ENCODE results near the gene ZBTB9.

Gene ZBTB9

GRCh38 chr6:33418690-33419291 is 35.6 kb upstream of the ZBTB9 start:
- no peak for DNase-seq

DNA sequence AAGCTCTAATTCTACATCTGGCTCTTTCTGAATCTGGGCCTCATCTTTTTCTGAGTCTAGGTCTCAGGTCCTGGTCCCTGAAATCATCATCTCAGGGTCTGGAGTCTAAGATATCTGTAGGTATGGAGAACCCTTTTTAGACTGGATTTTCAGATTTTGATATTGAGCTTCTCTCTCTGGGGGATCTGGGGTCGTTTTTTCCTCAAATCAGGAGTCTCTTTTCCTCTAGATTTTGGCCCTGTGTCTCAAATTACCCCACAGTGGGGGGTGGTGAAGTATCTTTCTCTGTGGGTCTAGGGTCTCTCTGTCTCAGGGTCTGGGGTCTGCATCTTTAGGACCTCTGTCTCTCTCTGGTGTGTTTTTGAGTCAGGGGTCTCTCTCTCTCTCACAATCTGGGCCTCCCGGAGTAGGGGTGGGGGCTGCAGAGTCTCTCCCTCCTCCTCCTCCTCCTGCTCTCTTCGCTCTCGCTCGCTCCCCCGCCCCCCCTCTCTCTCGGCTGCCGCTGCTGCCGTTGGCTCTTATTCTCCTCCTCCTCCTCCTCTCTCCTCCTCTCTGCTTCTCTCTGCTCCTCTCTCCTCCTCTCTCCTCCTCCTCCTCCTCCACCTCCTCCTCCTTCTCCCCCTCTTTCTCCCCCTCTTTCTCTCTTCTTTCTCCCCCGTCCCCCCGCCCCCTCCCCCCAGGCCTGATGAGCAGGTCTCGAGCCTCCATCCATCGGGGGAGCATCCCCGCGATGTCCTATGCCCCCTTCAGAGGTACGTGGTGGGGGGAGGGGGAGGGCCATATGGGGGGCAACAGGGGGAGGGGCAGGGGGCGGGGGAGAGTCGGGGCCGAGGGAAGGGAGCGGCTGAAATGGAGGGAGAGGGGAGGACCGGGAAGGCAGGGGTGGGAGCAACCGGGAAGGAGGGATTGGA is 34.5 kb upstream of the ZBTB9 start, which contains the start of gene SYNGAP1:
Gene SYNGAP1, plus strand, starts transcription at position 486 of the 911 bp plus-strand sequence. Its CDS starts 200 bp downstream, at position 686.
- DNase-seq, result peak; percentile 48

GRCh38 chr6:33420491-33421343 is 33.7 kb upstream of the ZBTB9 start:
- DNase-seq, result no peak

DNA sequence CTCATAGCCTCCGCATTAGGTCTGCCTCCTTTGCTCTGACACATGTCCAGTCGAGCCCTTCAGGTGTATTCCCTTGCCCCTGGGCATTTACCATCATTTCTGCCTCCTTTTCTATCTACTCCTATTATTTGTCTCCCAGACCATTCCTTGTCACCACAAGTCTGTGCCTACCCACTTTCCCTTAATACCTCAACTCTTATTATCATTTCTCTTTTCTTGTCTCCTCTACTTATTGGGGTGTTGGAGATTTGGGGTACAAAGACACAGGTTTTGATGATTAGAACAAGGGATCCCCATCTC is 33.1 kb upstream of the ZBTB9 start:
- no peak for DNase-seq

DNA sequence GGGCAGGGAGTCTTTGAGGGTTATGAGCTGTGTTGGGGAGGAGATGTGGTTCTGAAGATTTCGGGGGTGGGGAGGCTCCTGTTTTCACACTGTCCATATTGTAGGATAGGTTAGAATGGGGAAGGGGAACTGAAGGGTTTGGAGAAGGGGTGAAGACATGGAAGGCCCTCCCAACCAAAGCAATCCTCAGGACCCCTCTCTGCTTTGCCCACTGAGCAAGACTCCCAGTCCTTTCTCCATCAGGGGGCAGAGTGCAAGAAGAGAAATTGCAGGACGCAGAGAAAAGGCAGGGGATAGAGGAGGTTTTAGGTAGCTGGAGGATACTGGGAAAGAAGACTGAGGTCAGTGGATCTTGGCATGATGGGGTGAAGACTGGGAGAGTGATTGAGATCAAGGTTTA is 30.6 kb upstream of the ZBTB9 start:
- DNase-seq, result no peak

GRCh38 chr6:33424855-33425667 is 29.3 kb upstream of the ZBTB9 start:
- DNase-seq, result no peak

DNA sequence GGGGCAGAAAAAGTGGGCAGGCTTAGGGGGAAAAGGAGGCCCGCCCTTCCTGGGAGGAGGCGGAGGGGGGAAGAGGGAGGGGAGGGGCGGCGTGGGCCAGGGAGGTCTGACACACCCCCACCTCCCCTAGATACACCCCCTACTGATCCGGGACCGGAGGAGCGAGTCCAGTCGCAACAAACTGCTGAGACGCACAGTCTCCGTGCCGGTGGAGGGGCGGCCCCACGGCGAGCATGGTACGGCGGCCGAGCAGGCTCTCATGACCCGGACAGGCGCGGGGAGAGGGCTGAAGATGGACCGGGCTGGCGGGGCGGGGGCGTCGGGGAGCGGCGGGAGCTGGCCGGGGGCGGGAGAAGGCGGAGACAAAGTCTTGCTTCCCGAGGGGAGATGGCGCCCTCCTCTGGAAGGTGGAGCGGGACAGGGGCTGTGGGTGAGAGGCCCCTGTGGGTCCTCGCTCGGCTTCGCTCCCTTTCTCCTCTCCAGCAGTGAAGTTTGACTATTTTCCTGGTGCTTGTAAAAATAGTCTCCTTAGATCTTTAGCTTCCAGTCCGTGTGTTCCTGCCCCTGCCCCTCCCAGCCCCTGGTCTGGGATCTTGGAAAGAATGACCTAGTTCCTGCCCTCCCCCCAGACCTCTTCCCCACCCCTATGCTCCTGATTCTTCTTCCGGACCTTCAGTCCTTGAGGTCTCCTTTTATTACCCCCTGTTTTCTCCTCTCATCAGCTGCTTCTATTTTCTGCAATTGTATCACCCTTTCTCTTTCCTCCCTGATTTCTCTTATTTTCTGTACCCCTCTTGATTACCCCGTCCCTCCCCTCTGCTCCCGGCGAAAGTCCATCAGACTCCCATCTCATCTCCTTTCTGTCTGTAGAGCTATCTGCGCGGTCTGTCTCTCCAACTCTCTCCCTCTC is 28.5 kb upstream of the ZBTB9 start:
- peak; percentile 84 for DNase-seq

DNA sequence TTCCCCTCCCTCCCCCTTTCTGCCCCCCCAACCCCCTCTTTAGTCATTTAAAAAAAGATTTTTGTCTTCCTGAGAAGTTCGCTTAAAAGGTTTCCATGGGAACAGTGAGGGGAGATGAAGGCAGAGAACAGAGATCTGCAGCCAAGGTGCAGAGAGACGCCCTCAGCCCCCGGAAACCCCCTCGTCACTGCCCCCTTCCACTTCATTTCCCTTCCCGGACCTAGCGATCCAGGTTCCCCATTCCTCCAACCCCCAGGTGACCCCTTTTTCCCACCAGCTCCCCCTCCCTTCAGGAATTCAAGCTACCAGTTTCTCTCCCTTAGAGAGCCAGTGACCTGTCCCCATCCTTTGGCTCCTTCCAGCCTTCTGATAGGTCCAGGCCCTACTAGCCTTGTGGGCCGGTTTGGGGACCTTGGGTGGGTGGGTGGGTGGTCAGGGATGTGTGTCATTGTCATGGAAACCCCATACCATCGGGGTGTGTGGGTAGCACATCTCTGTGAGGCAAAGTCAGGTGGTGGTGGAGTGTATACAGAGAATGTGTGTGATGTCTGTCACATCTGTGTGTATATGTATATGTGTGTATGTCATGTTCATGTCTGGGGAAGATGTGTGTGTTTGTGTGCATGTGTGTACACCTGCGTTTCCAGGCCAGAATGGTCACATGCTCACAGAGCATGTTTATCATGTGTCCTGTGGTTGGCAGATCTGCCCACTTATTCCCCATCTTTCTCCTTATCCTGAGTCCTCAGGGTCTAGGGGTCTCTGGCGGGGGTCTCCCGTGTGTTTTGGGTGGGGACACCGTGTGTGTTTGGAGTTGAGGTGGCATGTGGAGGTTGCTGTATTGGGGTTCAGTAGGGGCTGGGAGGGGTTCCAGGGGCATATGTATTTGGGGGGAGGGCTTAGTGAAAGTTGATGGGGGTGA is 27.5 kb upstream of the ZBTB9 start:
- no peak for DNase-seq

DNA sequence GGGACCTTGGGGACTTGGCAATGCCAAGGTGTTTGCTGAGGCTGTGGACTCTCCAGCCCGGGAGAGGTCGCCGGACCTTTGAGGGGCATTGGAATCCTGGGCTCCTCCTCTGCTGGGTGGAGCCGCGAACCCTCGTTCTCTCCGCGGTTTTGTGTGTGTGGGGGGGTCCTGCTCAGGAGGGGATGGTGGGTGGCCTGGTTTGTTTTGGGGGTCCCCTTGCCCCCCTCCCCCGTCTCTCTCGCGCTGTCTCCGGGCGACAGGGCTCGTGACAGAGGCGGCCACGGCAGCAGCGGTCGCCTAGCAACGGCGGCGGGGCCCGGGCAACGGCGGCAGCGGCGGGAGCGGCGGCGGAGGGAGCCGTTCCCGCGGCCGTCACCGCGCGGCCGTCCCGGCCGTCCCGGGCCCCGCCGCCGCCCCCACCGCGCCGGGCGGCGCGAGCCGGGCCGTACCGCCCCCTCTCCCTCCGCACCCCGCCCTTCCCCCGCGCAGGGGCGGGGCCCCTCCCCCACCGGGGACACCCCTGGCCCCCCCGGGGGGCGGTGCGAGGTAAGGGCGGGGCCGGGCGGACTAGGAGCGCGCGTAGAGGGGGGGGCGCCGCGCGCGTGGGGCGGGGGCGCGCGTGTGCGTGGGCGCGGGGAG is 26.7 kb upstream of the ZBTB9 start:
- peak; percentile 17 for DNase-seq

- no peak for DNase-seq
Observed at GRCh38 chr6:33428224-33428965, 26.0 kb upstream of the ZBTB9 start.

DNA sequence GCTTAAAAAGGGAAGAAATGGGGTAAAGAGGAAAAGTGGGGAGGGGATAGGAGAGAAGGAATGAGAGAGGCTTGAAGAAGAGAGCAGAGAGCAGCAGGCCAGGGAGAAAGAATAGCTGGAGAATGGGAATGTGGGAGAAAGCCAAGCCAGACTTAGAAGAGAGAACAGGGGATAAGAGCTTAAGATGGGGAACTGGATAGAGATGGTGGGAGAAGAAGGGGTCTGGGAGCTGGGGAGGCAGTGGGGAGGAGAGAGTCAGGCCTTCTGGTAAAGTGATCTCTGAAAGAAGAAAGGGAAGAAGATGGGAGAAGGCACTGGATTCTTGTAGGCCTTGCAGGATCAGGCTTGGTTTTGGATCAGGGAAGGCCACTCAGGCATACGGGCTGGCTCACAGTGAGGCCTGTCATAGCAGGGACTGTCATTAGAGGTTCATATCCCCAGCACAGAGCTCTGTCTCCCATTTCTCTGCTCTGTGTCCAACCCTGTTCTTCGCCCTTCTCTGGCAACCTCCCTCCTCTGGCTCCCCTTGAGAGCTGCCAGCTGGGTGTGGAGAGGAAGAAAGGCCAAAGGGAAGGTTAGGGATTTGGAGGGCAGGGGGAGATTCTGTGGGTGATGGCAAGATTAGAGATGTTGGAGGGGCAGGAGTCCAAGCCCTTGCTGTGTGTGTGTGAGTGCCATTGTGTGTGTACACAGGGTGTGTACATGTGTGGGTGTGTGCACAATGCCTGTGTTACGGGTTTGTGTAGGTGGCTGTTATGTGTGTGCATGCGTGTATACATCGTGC is 25.2 kb upstream of the ZBTB9 start:
- no peak for DNase-seq

DNA sequence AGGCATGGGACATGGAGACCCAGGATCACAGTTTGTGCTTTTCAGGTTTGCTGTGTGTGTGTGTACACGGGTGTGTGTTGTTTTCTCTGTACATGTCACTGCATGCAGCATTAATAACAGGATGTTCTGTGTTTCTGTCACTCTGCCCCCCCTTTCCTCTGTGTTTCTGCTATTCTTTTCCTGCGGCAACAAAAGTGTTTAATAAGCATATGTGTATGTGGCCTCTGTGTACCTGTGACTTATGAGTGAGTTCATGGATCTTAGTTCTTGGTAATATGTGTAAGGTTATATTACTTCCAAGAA is 24.7 kb upstream of the ZBTB9 start:
- DNase-seq, result no peak

- no peak for DNase-seq
Observed at GRCh38 chr6:33430334-33430733, 24.0 kb upstream of the ZBTB9 start.

DNA sequence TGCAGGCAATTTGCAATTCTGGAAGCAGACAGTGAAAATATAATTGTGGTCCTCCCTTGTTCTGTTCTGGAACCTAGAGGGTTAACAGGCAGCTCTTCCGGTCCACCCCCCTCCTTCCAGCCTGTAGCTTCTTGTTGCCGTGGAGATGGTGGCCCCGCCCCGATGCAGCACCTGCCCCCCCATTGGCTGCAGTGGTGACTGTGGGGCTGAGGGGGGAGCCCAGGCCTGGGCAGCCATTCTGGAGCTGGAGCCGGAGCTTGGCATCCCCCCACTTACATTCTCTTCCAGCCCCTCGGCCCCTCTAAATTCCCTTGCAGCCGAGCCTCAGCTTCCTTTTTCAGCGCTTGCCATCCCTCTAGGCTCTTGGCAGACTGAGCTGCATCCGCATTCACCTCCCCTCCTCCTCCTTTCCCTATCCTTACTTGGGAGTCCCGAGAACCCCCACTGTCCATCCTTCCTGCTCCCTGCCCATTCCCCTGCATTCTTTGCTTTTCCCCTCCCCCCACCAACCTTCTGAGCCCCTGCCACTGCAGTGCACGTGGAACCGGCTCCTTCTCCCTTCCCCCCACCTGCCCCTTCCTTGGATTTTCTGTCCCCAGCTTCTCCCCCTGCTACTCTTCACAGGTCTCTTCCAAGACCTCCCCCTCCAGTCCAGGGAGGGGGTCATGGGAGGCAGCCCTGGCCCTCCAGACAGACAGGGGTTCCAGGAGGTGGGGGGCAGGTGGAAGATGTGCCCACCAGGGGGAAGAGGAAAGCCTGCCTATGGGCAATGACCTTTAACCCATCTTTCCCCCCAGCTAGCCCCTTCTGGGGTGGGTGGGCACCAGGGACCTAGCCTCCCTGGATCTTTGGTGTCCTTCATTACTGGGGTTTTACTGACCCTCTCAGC is 23.1 kb upstream of the ZBTB9 start:
- DNase-seq, result peak; percentile 53

DNA sequence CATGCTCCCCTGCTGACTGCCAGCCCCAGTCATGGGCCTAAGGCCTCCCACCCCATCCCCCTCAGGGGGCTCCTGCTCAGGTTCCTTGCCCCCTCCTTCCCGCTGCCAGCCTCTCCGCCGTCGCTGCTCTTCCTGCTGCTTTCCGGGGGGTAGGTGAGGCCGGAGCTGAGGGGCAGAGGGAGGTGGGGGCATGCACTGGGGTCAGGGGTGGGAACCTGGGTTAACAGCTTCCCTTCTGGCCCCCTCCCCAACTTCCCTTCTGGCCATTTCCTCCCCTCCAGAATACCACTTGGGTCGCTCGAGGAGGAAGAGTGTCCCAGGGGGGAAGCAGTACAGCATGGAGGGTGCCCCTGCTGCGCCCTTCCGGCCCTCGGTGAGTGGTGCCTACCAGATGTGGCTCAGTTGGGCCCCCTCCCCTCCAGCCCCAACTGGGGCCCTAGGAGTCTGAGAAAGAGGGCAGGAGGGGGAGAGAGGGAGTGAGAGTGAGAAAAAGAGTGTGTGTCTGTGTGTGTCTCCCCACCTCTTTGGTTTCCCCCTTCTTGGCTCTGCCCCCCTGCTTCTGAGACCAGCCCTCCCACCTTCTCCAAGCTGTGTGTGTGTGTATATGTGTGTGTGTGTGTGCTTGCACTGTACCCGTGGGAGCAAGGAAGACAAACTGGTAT is 22.4 kb upstream of the ZBTB9 start:
- no peak for DNase-seq

GRCh38 chr6:33432546-33432945 is 21.8 kb upstream of the ZBTB9 start:
- no peak for DNase-seq

DNA sequence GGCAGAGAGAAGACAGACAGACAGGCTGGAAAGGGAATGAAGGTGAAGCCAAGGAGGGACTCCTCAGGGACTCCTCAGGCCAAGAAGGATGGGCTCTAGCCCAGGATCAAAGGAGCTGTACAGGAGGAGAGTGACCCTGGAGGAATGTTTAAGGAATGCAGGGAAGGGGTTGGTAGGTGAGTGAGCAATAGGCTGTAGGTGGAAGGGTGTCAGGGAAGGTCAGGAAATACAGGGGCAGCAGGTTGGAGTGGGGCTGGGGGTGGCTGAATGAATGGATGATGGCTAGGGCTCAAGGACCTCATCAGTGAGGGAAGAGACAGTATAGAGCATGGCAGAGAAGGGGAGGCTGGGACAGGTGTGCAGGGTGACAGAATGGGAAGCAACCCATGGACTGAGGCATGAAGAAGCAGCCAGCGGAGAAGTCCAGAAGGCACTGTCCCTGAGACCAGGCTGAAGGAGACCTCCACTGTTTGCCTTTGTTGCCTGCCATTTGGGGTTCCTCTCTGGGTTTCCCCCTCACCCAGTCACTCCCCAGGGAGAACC is 21.3 kb upstream of the ZBTB9 start:
- DNase-seq, result no peak

Measured in NCI-H1436 (cell line).